GM23338 (cell line): ENCODE data around the gene REEP5. TPM values are rescaled to one million over a fixed set of nuclear protein-coding genes. Genes with fewer than 3 reads are reported as not detected.

ENCODE experiments used
- ATAC-seq: fragments of 200-7000 bp; cut with Tn5 transposase; 3 replicates; pipeline ENCODE4 v1.9.1; 2020
- DNase-seq: peaks from one replicate; pipeline ENCODE4 v3.0.0-alpha.2; 2015; ENCODE audit warnings: low spot score
- H2AFZ ChIP-seq: fragments of 200-600 bp; sonication (generic); 2 replicates; pipeline ENCODE4 v1.8.0; 2016; ENCODE audit warnings: antibody characterized with exemption, mild to moderate bottlenecking, moderate library complexity
- H3F3A ChIP-seq: fragments of 200-600 bp; sonication (generic); replicated peaks from 2 replicates; pipeline ENCODE4 v1.8.0; 2017; ENCODE audit warnings: antibody characterized with exemption, mixed run types, low read depth
- H3K27ac ChIP-seq: fragments of 200-600 bp; sonication (generic); 2 replicates; pipeline ENCODE4 v1.6.1; 2016; ENCODE audit warnings: low read depth
- H3K27me3 ChIP-seq: fragments of 200-600 bp; sonication (generic); 2 replicates; pipeline ENCODE4 v1.8.0; 2016; ENCODE audit warnings: mild to moderate bottlenecking, mixed run types, moderate library complexity; ENCODE audit not compliant: insufficient read depth
- H3K36me3 ChIP-seq: fragments of 200-600 bp; sonication (generic); 2 replicates; pipeline ENCODE4 v1.8.0; 2016; ENCODE audit warnings: mild to moderate bottlenecking; ENCODE audit not compliant: insufficient read depth
- H3K4me1 ChIP-seq: fragments of 200-600 bp; sonication (generic); 2 replicates; pipeline ENCODE4 v1.8.0; 2016; ENCODE audit warnings: mild to moderate bottlenecking, moderate library complexity; ENCODE audit not compliant: insufficient read depth
- H3K4me2 ChIP-seq: fragments of 200-600 bp; sonication (generic); 2 replicates; pipeline ENCODE4 v1.7.1; 2017; ENCODE audit warnings: mixed run types
- H3K4me3 ChIP-seq: fragments of 200-600 bp; sonication (generic); 2 replicates; pipeline ENCODE4 v1.6.1; 2016; ENCODE audit warnings: mixed run types
- H3K79me2 ChIP-seq: fragments of 200-600 bp; sonication (generic); replicated peaks from 2 replicates; pipeline ENCODE4 v1.8.0; 2017; ENCODE audit warnings: mild to moderate bottlenecking; ENCODE audit not compliant: insufficient read depth
- H3K9me2 ChIP-seq: fragments of 200-600 bp; sonication (generic); 2 replicates; pipeline ENCODE4 v1.8.0; 2017; ENCODE audit not compliant: insufficient read depth
- H4K20me1 ChIP-seq: fragments of 200-600 bp; sonication (generic); replicated peaks from 2 replicates; pipeline ENCODE4 v1.8.0; 2017; ENCODE audit warnings: mild to moderate bottlenecking; ENCODE audit not compliant: insufficient read depth
- H3K27ac Mint-ChIP-seq: 2 replicates; pipeline ENCODE4 v1.8.0; 2020; ENCODE audit warnings: inconsistent platforms, mild to moderate bottlenecking, moderate library complexity, mixed read lengths
- H3K27me3 Mint-ChIP-seq: 3 replicates; pipeline ENCODE4 v1.8.0; 2022; ENCODE audit warnings: low read depth, mild to moderate bottlenecking, moderate library complexity, mixed read lengths, inconsistent platforms; ENCODE audit not compliant: insufficient read depth, poor library complexity
- H3K36me3 Mint-ChIP-seq: 3 replicates; pipeline ENCODE4 v1.8.0; 2021; ENCODE audit warnings: low read depth, mild to moderate bottlenecking, inconsistent platforms, moderate library complexity, mixed read lengths
- H3K4me1 Mint-ChIP-seq: 3 replicates; pipeline ENCODE4 v1.8.0; 2020; ENCODE audit warnings: mild to moderate bottlenecking, inconsistent platforms, mixed read lengths
- H3K4me3 Mint-ChIP-seq: 3 replicates; pipeline ENCODE4 v1.8.0; 2021; ENCODE audit warnings: moderate library complexity, mild to moderate bottlenecking, inconsistent platforms, mixed read lengths
- H3K9me3 Mint-ChIP-seq: 3 replicates; pipeline ENCODE4 v1.8.0; 2020; ENCODE audit warnings: moderate library complexity, mild to moderate bottlenecking, inconsistent platforms, mixed read lengths
- CREB1 ChIP-seq: fragments of 250-450 bp; sonication (Bioruptor Pico); IDR thresholded peaks from 2 replicates; pipeline ENCODE4 v1.5.0; 2020; ENCODE audit warnings: low read depth, mild to moderate bottlenecking, moderate library complexity
- EZH2 ChIP-seq: fragments of 200-600 bp; sonication (generic); IDR thresholded peaks from one replicate; pipeline ENCODE4 v1.8.0; 2017; ENCODE audit warnings: antibody characterized with exemption, mild to moderate bottlenecking, low read depth; ENCODE audit not compliant: unreplicated experiment
- EZH2phosphoT487 ChIP-seq: fragments of 200-600 bp; sonication (generic); IDR thresholded peaks from one replicate; pipeline ENCODE4 v1.8.1; 2018; ENCODE audit warnings: antibody characterized with exemption; ENCODE audit not compliant: unreplicated experiment
- JUNB ChIP-seq: IDR thresholded peaks from one replicate; pipeline ENCODE4 v1.6.1; 2016; ENCODE audit warnings: antibody characterized with exemption; ENCODE audit not compliant: unreplicated experiment
- NANOG ChIP-seq: IDR thresholded peaks from 2 replicates; pipeline ENCODE4 v1.6.1; 2016; ENCODE audit warnings: antibody characterized with exemption, borderline replicate concordance
- POLR2AphosphoS5 ChIP-seq: IDR thresholded peaks from 2 replicates; pipeline ENCODE4 v1.6.1; 2016; ENCODE audit warnings: antibody characterized with exemption, low read depth
- STAT1 ChIP-seq: IDR thresholded peaks from one replicate; pipeline ENCODE4 v1.6.1; 2016; ENCODE audit warnings: antibody characterized with exemption; ENCODE audit not compliant: unreplicated experiment
- ZNF114 ChIP-seq: fragments of 250-450 bp; sonication (Bioruptor Pico); IDR thresholded peaks from 2 replicates; pipeline ENCODE4 v1.5.0; 2020; ENCODE audit warnings: mild to moderate bottlenecking, moderate library complexity
- ZNF331 ChIP-seq: fragments of 250-450 bp; sonication (Bioruptor Pico); IDR thresholded peaks from 2 replicates; pipeline ENCODE4 v1.5.0; 2020; ENCODE audit warnings: low read depth, mild to moderate bottlenecking, moderate library complexity
- polyA plus RNA-seq: library from polyadenylated mRNA; unstranded; fragments of >200 nt; fragmentation: Nextera tagmentation; extraction: Ambion mirVana; gene quantifications from 2 replicates; pipeline ENCODE4 v1.2.1, GENCODE V29; 2016
- total RNA-seq: library from RNA; depleted of rRNA; stranded (reverse); fragments of >200 nt; shearing (Covaris generic); gene quantifications from 2 replicates; pipeline ENCODE4 v1.2.3, GENCODE V29; 2014
- TF ChIP-seq, protein P1 (sequence below): IDR thresholded peaks from one replicate; pipeline ENCODE4 v1.6.1; 2018; ENCODE audit warnings: antibody characterized with exemption; ENCODE audit not compliant: unreplicated experiment
- TF ChIP-seq, protein P2 (sequence below), 2 experiments: fragments of 200-600 bp in 1 of 2; sonication (generic) in 1 of 2; conservative IDR thresholded peaks; 2 replicates each; pipeline versions ENCODE4 v1.5.1 to v1.6.1; 2016 to 2017; ENCODE audit warnings: antibody characterized with exemption in 2 of 2, low read depth in 2 of 2, mild to moderate bottlenecking in 2 of 2, moderate library complexity in 1 of 2
- TF ChIP-seq, protein P3 (sequence below): IDR thresholded peaks from 2 replicates; pipeline ENCODE4 v1.6.1; 2016; ENCODE audit warnings: antibody characterized with exemption
- TF ChIP-seq, protein P4 (sequence below): fragments of 250-450 bp; sonication (Bioruptor Pico); IDR thresholded peaks from 2 replicates; pipeline ENCODE4 v1.5.0; 2020; ENCODE audit warnings: mild to moderate bottlenecking, moderate library complexity

REEP5 gene
- total and polyA plus RNA-seq, 2 experiments from 2014 or later: 32.5 to 111 TPM

DNA sequence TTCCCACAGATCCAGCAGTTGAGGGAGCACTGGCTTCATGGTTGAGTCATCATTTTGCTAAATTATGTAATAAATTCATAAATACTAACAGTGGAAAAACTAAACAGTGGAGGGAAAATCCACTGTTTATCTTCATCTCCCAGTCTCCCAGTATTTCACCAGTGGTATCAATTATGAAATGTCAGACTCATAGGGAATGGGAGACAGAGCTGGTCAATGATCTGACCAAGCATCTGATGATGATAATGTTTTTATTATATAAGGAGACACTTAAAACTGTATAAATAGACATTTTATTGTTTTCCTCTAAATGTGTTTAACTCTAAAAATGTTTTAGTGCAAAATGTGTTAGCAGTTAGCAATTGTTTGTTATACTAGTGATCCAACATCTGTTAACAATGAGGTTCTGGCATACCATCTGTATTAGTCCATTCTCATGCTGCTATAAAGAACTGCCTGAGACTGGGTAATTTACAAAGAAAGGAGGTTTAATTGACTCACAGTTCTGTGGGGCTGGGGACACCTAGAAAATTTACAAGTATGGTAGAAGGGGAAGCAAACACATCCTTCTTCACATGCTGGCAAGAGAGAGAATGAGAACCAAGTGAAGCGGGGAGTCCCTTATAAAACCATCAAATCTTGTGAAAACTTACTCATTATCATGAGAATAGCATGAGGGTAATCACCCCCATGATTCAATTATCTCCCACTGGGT, 11.8 kb upstream of the REEP5 start:
- ATAC-seq (no peak), DNase-seq (no peak)
- Histone ChIP-seq H3K27ac (no peak overlapping the region), H4K20me1 (no peaks in the 10 kb centered on the region), H2AFZ (no peak overlapping the region), H3K4me1 (no peaks in the 10 kb centered on the region), H3K9me2 (no peaks in the 10 kb centered on the region), H3K4me2 (no peak overlapping the region), H3F3A (no peaks in the 10 kb centered on the region), H3K79me2 (no peaks in the 10 kb centered on the region), H3K4me3 (no peak overlapping the region), H3K36me3 (no peaks in the 10 kb centered on the region), H3K27me3 (no peaks in the 10 kb centered on the region)
- Mint-ChIP-seq H3K27ac (no peak overlapping the region), H3K9me3 (no peaks in the 10 kb centered on the region), H3K36me3 (no peaks in the 10 kb centered on the region), H3K4me3 (no peak overlapping the region), H3K4me1 (peaks cover 2% of the 10 kb centered on the region; the same call in 1 of the 3 replicates), H3K27me3 (peaks cover 2% of the 10 kb centered on the region)
- TF ChIP-seq NANOG (no peak), POLR2AphosphoS5 (no peak), ZNF114 (no peak), EZH2 (no peak), EZH2phosphoT487 (no peak), CREB1 (CRISPR knock-in tag) (no peak), JUNB (no peak), STAT1 (no peak), ZNF331 (no peak)
- TF ChIP-seq, protein P1, sequence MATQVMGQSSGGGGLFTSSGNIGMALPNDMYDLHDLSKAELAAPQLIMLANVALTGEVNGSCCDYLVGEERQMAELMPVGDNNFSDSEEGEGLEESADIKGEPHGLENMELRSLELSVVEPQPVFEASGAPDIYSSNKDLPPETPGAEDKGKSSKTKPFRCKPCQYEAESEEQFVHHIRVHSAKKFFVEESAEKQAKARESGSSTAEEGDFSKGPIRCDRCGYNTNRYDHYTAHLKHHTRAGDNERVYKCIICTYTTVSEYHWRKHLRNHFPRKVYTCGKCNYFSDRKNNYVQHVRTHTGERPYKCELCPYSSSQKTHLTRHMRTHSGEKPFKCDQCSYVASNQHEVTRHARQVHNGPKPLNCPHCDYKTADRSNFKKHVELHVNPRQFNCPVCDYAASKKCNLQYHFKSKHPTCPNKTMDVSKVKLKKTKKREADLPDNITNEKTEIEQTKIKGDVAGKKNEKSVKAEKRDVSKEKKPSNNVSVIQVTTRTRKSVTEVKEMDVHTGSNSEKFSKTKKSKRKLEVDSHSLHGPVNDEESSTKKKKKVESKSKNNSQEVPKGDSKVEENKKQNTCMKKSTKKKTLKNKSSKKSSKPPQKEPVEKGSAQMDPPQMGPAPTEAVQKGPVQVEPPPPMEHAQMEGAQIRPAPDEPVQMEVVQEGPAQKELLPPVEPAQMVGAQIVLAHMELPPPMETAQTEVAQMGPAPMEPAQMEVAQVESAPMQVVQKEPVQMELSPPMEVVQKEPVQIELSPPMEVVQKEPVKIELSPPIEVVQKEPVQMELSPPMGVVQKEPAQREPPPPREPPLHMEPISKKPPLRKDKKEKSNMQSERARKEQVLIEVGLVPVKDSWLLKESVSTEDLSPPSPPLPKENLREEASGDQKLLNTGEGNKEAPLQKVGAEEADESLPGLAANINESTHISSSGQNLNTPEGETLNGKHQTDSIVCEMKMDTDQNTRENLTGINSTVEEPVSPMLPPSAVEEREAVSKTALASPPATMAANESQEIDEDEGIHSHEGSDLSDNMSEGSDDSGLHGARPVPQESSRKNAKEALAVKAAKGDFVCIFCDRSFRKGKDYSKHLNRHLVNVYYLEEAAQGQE: no peak
- TF ChIP-seq, protein P2, sequence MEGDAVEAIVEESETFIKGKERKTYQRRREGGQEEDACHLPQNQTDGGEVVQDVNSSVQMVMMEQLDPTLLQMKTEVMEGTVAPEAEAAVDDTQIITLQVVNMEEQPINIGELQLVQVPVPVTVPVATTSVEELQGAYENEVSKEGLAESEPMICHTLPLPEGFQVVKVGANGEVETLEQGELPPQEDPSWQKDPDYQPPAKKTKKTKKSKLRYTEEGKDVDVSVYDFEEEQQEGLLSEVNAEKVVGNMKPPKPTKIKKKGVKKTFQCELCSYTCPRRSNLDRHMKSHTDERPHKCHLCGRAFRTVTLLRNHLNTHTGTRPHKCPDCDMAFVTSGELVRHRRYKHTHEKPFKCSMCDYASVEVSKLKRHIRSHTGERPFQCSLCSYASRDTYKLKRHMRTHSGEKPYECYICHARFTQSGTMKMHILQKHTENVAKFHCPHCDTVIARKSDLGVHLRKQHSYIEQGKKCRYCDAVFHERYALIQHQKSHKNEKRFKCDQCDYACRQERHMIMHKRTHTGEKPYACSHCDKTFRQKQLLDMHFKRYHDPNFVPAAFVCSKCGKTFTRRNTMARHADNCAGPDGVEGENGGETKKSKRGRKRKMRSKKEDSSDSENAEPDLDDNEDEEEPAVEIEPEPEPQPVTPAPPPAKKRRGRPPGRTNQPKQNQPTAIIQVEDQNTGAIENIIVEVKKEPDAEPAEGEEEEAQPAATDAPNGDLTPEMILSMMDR (conservative IDR thresholded peaks at IDR 0.05; ENCODE audit: low read depth in 2 of 2): no peak
- TF ChIP-seq, protein P3, sequence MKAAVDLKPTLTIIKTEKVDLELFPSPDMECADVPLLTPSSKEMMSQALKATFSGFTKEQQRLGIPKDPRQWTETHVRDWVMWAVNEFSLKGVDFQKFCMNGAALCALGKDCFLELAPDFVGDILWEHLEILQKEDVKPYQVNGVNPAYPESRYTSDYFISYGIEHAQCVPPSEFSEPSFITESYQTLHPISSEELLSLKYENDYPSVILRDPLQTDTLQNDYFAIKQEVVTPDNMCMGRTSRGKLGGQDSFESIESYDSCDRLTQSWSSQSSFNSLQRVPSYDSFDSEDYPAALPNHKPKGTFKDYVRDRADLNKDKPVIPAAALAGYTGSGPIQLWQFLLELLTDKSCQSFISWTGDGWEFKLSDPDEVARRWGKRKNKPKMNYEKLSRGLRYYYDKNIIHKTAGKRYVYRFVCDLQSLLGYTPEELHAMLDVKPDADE: no peak
- TF ChIP-seq, protein P4, sequence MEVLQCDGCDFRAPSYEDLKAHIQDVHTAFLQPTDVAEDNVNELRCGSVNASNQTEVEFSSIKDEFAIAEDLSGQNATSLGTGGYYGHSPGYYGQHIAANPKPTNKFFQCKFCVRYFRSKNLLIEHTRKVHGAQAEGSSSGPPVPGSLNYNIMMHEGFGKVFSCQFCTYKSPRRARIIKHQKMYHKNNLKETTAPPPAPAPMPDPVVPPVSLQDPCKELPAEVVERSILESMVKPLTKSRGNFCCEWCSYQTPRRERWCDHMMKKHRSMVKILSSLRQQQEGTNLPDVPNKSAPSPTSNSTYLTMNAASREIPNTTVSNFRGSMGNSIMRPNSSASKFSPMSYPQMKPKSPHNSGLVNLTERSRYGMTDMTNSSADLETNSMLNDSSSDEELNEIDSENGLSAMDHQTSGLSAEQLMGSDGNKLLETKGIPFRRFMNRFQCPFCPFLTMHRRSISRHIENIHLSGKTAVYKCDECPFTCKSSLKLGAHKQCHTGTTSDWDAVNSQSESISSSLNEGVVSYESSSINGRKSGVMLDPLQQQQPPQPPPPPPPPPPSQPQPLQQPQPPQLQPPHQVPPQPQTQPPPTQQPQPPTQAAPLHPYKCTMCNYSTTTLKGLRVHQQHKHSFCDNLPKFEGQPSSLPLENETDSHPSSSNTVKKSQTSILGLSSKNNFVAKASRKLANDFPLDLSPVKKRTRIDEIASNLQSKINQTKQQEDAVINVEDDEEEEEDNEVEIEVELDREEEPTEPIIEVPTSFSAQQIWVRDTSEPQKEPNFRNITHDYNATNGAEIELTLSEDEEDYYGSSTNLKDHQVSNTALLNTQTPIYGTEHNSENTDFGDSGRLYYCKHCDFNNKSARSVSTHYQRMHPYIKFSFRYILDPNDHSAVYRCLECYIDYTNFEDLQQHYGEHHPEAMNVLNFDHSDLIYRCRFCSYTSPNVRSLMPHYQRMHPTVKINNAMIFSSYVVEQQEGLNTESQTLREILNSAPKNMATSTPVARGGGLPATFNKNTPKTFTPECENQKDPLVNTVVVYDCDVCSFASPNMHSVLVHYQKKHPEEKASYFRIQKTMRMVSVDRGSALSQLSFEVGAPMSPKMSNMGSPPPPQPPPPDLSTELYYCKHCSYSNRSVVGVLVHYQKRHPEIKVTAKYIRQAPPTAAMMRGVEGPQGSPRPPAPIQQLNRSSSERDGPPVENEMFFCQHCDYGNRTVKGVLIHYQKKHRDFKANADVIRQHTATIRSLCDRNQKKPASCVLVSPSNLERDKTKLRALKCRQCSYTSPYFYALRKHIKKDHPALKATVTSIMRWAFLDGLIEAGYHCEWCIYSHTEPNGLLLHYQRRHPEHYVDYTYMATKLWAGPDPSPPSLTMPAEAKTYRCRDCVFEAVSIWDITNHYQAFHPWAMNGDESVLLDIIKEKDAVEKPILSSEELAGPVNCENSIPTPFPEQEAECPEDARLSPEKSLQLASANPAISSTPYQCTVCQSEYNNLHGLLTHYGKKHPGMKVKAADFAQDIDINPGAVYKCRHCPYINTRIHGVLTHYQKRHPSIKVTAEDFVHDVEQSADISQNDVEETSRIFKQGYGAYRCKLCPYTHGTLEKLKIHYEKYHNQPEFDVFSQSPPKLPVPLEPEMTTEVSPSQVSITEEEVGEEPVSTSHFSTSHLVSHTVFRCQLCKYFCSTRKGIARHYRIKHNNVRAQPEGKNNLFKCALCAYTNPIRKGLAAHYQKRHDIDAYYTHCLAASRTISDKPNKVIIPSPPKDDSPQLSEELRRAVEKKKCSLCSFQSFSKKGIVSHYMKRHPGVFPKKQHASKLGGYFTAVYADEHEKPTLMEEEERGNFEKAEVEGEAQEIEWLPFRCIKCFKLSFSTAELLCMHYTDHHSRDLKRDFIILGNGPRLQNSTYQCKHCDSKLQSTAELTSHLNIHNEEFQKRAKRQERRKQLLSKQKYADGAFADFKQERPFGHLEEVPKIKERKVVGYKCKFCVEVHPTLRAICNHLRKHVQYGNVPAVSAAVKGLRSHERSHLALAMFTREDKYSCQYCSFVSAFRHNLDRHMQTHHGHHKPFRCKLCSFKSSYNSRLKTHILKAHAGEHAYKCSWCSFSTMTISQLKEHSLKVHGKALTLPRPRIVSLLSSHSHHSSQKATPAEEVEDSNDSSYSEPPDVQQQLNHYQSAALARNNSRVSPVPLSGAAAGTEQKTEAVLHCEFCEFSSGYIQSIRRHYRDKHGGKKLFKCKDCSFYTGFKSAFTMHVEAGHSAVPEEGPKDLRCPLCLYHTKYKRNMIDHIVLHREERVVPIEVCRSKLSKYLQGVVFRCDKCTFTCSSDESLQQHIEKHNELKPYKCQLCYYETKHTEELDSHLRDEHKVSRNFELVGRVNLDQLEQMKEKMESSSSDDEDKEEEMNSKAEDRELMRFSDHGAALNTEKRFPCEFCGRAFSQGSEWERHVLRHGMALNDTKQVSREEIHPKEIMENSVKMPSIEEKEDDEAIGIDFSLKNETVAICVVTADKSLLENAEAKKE (CRISPR knock-in tag): no peak
